ENCODE measurements around the gene ZNF436. TPM values are rescaled to one million over a fixed set of nuclear protein-coding genes. Genes with fewer than 3 reads are reported as not detected.

ZNF436 gene
- total and polyA plus RNA-seq, 2 of the 8 experiments (the other 6 are each of a cell fraction or from before 2014, with no cell fraction given): 0.65 to 1.8 TPM

DNA sequence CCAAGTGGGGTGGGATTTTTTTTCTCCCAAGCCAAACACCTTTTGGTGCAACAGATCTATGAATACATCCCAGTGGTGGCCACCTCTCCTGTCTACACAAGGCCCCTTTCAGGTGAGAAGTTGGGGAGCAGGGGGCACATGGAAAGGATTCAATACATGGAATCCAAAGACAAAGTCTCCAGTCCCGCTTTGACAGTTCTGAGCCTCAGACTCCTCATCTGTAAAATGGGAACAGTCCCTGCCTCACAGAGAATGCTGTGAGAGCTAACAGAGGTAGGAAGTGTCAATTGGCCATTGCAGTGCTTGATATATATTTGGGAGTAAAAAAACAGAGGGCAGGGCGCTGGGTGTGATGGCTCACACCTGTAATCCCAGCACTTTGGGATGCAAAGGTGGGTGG is 26.7 kb upstream of the ZNF436 start:
- FAIRE-seq: no peak
- Histone ChIP-seq H4K8ac (ENCODE audit: extremely low read depth, insufficient read depth, low read length) (no peak overlapping the region), H3K27ac (ENCODE audit: low read depth, low read length) (no peak overlapping the region), H2AK5ac (ENCODE audit: low read depth, low read length) (no peak overlapping the region), H3K14ac (ENCODE audit: insufficient read length) (no peak overlapping the region), H3K4ac (replicated peaks; ENCODE audit: insufficient read length, low read depth, low read length) (no peak overlapping the region), H2BK15ac (ENCODE audit: low read length) (no peak overlapping the region), H3K36me3 (ENCODE audit: control insufficient read depth in 2 of 4, insufficient read depth in 4 of 4, low read length in 3 of 4) (no peaks in the 10 kb centered on the region), H3K4me1 (replicated peaks in 1 of 4; ENCODE audit: control insufficient read depth in 3 of 4, insufficient read depth in 4 of 4, low read length in 3 of 4) (peaks cover 0 to 10% (median 4%) of the 10 kb centered on the region in 4 experiments; a peak in 6 of 7 replicates), H3K9ac (replicated peaks in 1 of 4; ENCODE audit: extremely low read depth in 1 of 4, low read depth in 3 of 4, low read length in 3 of 4) (no peak overlapping the region), H3K9me3 (ENCODE audit: insufficient read depth in 2 of 2, low read depth in 1 of 2, low read length in 1 of 2) (peaks cover 4 to 8% of the 10 kb centered on the region in 2 experiments; a peak in 2 of 4 replicates), H2BK120ac (replicated peaks; ENCODE audit: low read depth, low read length) (no peak overlapping the region), H3K4me2 (ENCODE audit: insufficient read depth in 1 of 2, low read depth in 2 of 2, low read length in 2 of 2) (no peak overlapping the region), H3K79me1 (ENCODE audit: low read depth, low read length) (0 out of 2 replicates have a peak, but pooled peaks cover 3% of the 10 kb centered on the region), H3K23ac (ENCODE audit: insufficient read length) (no peak overlapping the region), H3K27me3 (replicated peaks in 1 of 4; ENCODE audit: control insufficient read depth in 3 of 4, extremely low read depth in 1 of 4, insufficient read depth in 3 of 4, low read length in 3 of 4) (peaks cover 36 to 86% (median 61%) of the 10 kb centered on the region in 4 experiments), H4K91ac (replicated peaks; ENCODE audit: insufficient read length, low read length) (no peak overlapping the region), H3K18ac (ENCODE audit: extremely low read depth, low read length) (no peak overlapping the region), H2AFZ (ENCODE audit: low read length) (no peak overlapping the region), H2BK5ac (ENCODE audit: low read depth, low read length) (no peak overlapping the region), H4K20me1 (replicated peaks in 1 of 2; ENCODE audit: control insufficient read depth in 1 of 2, insufficient read depth in 2 of 2, low read length in 2 of 2) (peaks cover 7 to 8% of the 10 kb centered on the region in 2 experiments), H2BK12ac (ENCODE audit: low read depth, low read length) (no peak overlapping the region), H3K23me2 (ENCODE audit: low read depth, low read length) (peaks cover 10% of the 10 kb centered on the region), H2BK20ac (ENCODE audit: low read length) (no peak overlapping the region), H3K4me3 (ENCODE audit: extremely low read depth in 1 of 4, insufficient read depth in 2 of 4, low read depth in 3 of 4, low read length in 4 of 4) (no peak overlapping the region), H4K5ac (ENCODE audit: insufficient read length, low read depth, low read length) (no peak overlapping the region), H3K56ac (replicated peaks; ENCODE audit: insufficient read length, low read depth, low read length) (no peak overlapping the region), H3K79me2 (ENCODE audit: control insufficient read depth in 1 of 2, insufficient read depth in 2 of 2, low read length in 2 of 2) (no peaks in the 10 kb centered on the region)
- TF ChIP-seq SUZ12 (IDR thresholded peaks at IDR 0.05; ENCODE audit: low read length) (no peak), TAF1 (IDR thresholded peaks at IDR 0.05; ENCODE audit: low read depth, low read length) (no peak), CHD1 (IDR thresholded peaks at IDR 0.05; ENCODE audit: low read depth, low read length) (no peak), TAF7 (optimal IDR thresholded peaks at IDR 0.05; ENCODE audit: borderline replicate concordance, low read depth, low read length) (no peak)
- TF ChIP-seq, protein P1, sequence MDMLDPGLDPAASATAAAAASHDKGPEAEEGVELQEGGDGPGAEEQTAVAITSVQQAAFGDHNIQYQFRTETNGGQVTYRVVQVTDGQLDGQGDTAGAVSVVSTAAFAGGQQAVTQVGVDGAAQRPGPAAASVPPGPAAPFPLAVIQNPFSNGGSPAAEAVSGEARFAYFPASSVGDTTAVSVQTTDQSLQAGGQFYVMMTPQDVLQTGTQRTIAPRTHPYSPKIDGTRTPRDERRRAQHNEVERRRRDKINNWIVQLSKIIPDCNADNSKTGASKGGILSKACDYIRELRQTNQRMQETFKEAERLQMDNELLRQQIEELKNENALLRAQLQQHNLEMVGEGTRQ (IDR thresholded peaks at IDR 0.05; ENCODE audit: low read length): no peak
- ChIA-PET CTCF (ENCODE audit: partially characterized antibody) (no interaction called here), POLR2A (ENCODE audit: partially characterized antibody) (no interaction called here)
- WGBS, 2 experiments (ENCODE audit: extremely low coverage in 1 of 2, insufficient coverage in 1 of 2, insufficient read length in 1 of 2, insufficient replicate concordance in 2 of 2, low coverage in 1 of 2, low lambda C conversion rate in 2 of 2, missing lambda C conversion rate in 1 of 2): 95% methylated on average over 2 of the region's 2 CpGs; no CpG with 5 or more reads in 1 of the 2 experiments
- DNase-seq (ENCODE audit: low read depth in 1 of 2, low spot score in 2 of 2): no peak
